Thyroid gland (tissue), 4 donors: ENCODE measurements around the gene E2F8. TPM values are rescaled to one million over a fixed set of nuclear protein-coding genes. Genes with fewer than 3 reads are reported as not detected.
"Not testable (repeated sequence)": the region's sequence is repeated elsewhere in the genome, so short reads cannot be mapped to it uniquely, and the experiment has no call there.

Experiments
- DNase-seq, 2 donors: peaks; one replicate each; pipeline ENCODE4 v3.0.0-alpha.2; 2019
- H3K27ac ChIP-seq, 3 donors: fragments of 200-600 bp; sonication (generic); 1 replicate in 2 of 3; 2 replicates in 1 of 3; pipeline ENCODE4 v1.5.1; 2016 to 2019; ENCODE audit warnings: mild to moderate bottlenecking in 1 of 3, moderate library complexity in 1 of 3
- H3K27me3 ChIP-seq: fragments of 200-600 bp; sonication (generic); one replicate; pipeline ENCODE4 v1.5.1; 2019
- H3K36me3 ChIP-seq, 2 donors: fragments of 200-600 bp; sonication (generic); one replicate each; pipeline ENCODE4 v1.5.1; 2016 to 2019
- H3K4me1 ChIP-seq, 2 donors: fragments of 200-600 bp; sonication (generic); one replicate each; pipeline ENCODE4 v1.5.1; 2017 to 2019
- H3K4me3 ChIP-seq, 3 donors: fragments of 200-600 bp; sonication (generic); replicated peaks in 1 of 3; 1 replicate in 2 of 3; 2 replicates in 1 of 3; pipeline ENCODE4 v1.5.1; 2016; ENCODE audit warnings: mild to moderate bottlenecking in 1 of 3
- H3K9me3 ChIP-seq: fragments of 200-600 bp; sonication (generic); one replicate; pipeline ENCODE4 v1.5.1; 2017
- CTCF ChIP-seq, 6 experiments: fragments of 200-600 bp in 3 of 6; fragments of 450-650 bp in 3 of 6; sonication (generic) in 3 of 6; IDR thresholded peaks; one replicate each; pipeline ENCODE4 v1.5.1; 2016 to 2019; ENCODE audit warnings: antibody characterized with exemption in 6 of 6, mild to moderate bottlenecking in 2 of 6, inconsistent platforms in 1 of 6, moderate library complexity in 1 of 6
- POLR2A ChIP-seq, 2 donors: fragments of 450-650 bp; IDR thresholded peaks; one replicate each; pipeline ENCODE4 v1.6.1; 2017; ENCODE audit warnings: antibody characterized with exemption in 2 of 2, mild to moderate bottlenecking in 2 of 2, moderate library complexity in 1 of 2
- WGBS, 2 donors: methylation state at CpG; one replicate each; pipeline ENCODE4 v1.1.5; 2017; 5-methylcytosine and 5-hydroxymethylcytosine counted together
- intact Hi-C: fragments of 100-400 bp; cut with DNase I; formaldehyde crosslinking; loops from one replicate; pipeline ENCODE4 v1.15.1; 2023
- total RNA-seq, 4 donors: library from RNA; depleted of rRNA; stranded (reverse); fragments of >200 nt; gene quantifications; one replicate each; pipeline ENCODE4 v1.2.3, GENCODE V29; 2016

Gene E2F8
- total RNA-seq, 4 donors from 2014 or later: not detected

DNA sequence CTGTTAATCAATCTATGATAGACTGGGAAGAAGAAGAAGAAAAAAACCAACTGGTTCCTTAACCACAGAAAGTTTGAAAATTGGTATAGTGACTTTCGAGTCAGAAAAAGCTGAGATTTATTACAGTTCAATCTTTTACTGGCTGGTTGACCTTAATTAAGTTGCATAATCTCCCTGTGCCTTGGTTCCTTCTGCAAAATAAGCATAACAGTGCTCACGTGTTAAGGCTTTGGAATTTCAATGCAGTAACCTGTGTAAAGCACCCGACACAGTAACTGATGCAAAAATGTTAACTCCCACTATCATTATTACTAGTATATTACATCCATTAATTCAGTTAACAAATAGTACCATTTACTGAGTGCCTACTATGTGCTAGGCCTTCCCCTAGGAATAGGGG, 22.6 kb upstream of the E2F8 start:
- H3K9me3 ChIP-seq: no peaks in the 10 kb centered on the region
- H3K27ac ChIP-seq: peak overlapping the region in 1 of 3 donors; percentile 27
- H3K4me3 ChIP-seq: no peak overlapping the region
- H3K4me1 ChIP-seq: peaks cover 4 to 23% of the 10 kb centered on the region in 2 donors
- no peaks in the 10 kb centered on the region for H3K36me3 ChIP-seq
- DNase-seq: no peak
- WGBS, 2 donors: 51 to 61% methylated on average over 3 of the region's 3 CpGs
- no peaks in the 10 kb centered on the region for H3K27me3 ChIP-seq
- intact Hi-C loops: no loop called here
- TF ChIP-seq POLR2A (IDR thresholded peaks at IDR 0.05): no peak
- no peak for TF ChIP-seq CTCF (IDR thresholded peaks at IDR 0.05)

GRCh38 chr11:19259487-19260345, 19.0 kb upstream of the E2F8 start:
- H3K4me1 ChIP-seq: peaks cover 4 to 24% of the 10 kb centered on the region in 2 donors
- no peaks in the 10 kb centered on the region for H3K27me3 ChIP-seq
- intact Hi-C loops: loop anchor here (5.0 kb wide), 1 partner anchor 293 kb away; no protein-coding TSS in a partner anchor
- peak; percentile 73 to 78 for DNase-seq
- H3K4me3 ChIP-seq: no peak overlapping the region
- 50 to 56% methylated on average over 6 of the region's 6 CpGs for WGBS, 2 donors
- no peaks in the 10 kb centered on the region for H3K36me3 ChIP-seq
- peak overlapping the region in 1 of 3 donors; percentile 19 for H3K27ac ChIP-seq
- TF ChIP-seq CTCF (IDR thresholded peaks at IDR 0.05) (peak; percentile 72 to 97 (median 88)), POLR2A (IDR thresholded peaks at IDR 0.05) (no peak)
- no peaks in the 10 kb centered on the region for H3K9me3 ChIP-seq

- DNase-seq: peak; percentile 76 to 81
- Histone ChIP-seq H3K4me3 (no peak overlapping the region), H3K36me3 (no peaks in the 10 kb centered on the region), H3K4me1 (peaks cover 4 to 24% of the 10 kb centered on the region in 2 donors), H3K27me3 (no peaks in the 10 kb centered on the region), H3K9me3 (no peaks in the 10 kb centered on the region), H3K27ac (peak overlapping the region in 1 of 3 donors; percentile 19)
- 35 to 57% methylated on average over 4 of the region's 4 CpGs for WGBS, 2 donors
- TF ChIP-seq POLR2A (IDR thresholded peaks at IDR 0.05) (no peak), CTCF (IDR thresholded peaks at IDR 0.05) (no peak)
- intact Hi-C loops: loop anchor here (5.0 kb wide), 1 partner anchor 294 kb away; no protein-coding TSS in a partner anchor
Measured at GRCh38 chr11:19258641-19259230, 18.0 kb upstream of the E2F8 start.

DNA sequence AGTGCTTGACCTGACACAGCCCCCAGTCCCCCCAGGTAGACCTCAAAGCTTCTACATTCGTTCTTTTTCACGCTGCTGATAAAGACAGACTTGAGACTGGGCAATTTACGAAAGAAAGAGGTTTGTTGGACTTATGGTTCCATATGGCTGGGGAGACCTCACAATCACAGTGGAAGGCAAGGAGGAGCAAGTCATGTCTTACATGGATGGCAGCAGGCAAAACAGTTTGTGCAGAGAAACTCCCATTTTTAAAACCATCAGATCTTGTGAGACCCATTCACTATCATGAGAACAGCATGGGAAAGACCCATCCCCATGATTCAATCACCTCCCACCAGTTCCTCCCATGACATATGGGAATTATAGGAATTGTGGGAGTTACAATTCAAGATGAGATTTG, 13.7 kb upstream of the E2F8 start:
- WGBS, 2 donors: 61 to 63% methylated on average over 3 of the region's 3 CpGs
- H3K27ac ChIP-seq, DNase-seq, H3K9me3 ChIP-seq, H3K4me3 ChIP-seq, H3K27me3 ChIP-seq, intact Hi-C loops, H3K36me3 ChIP-seq: not testable (repeated sequence)
- peaks cover 0 to 12% of the 10 kb centered on the region in 2 donors for H3K4me1 ChIP-seq

- no peak overlapping the region for H3K4me3 ChIP-seq
- peaks cover 0 to 6% of the 10 kb centered on the region in 2 donors for H3K4me1 ChIP-seq
- 82 to 89% methylated on average over 3 of the region's 3 CpGs for WGBS, 2 donors
- H3K36me3 ChIP-seq: no peaks in the 10 kb centered on the region
- no peak for DNase-seq
- no peak for TF ChIP-seq POLR2A (IDR thresholded peaks at IDR 0.05)
- TF ChIP-seq CTCF (IDR thresholded peaks at IDR 0.05): no peak
- no peaks in the 10 kb centered on the region for H3K27me3 ChIP-seq
- no peak overlapping the region for H3K27ac ChIP-seq
- H3K9me3 ChIP-seq: no peaks in the 10 kb centered on the region
- intact Hi-C loops: no loop called here
Measured at GRCh38 chr11:19253817-19254216, 13.1 kb upstream of the E2F8 start.
